ENCODE results near the gene MYLK3.
"Not testable (repeated sequence)": the region's sequence is repeated elsewhere in the genome, so short reads cannot be mapped to it uniquely, and the experiment has no call there.

MYLK3 gene

GRCh38 chr16:46747777-46748651, at the start of gene MYLK3:
Gene MYLK3, minus strand, starts transcription at chr16:46748344. Its CDS starts 151 bp downstream, at chr16:46748193.
- in situ Hi-C loops (cut with MboI; ENCODE audit: low sequenced_read_pairs), result no loop called here

- in situ Hi-C loops (cut with MboI; ENCODE audit: low sequenced_read_pairs), result no loop called here
These were observed 49.4 kb upstream of the MYLK3 start for GRCh38 chr16:46797501-46797900.

GRCh38 chr16:46796764-46797269, 48.7 kb upstream of the MYLK3 start:
- in situ Hi-C loops (cut with MboI; ENCODE audit: low sequenced_read_pairs), result no loop called here

- in situ Hi-C loops (cut with MboI; ENCODE audit: low sequenced_read_pairs), result no loop called here
These were observed 45.7 kb upstream of the MYLK3 start for GRCh38 chr16:46793841-46794240.

GRCh38 chr16:46790599-46791270, 42.6 kb upstream of the MYLK3 start:
- in situ Hi-C loops (cut with MboI; ENCODE audit: low sequenced_read_pairs), result no loop called here

- in situ Hi-C loops (cut with MboI; ENCODE audit: low sequenced_read_pairs), result no loop called here
These were observed 41.6 kb upstream of the MYLK3 start for GRCh38 chr16:46789499-46790414.

- in situ Hi-C loops (cut with MboI; ENCODE audit: low sequenced_read_pairs), result no loop called here
These were observed 40.8 kb upstream of the MYLK3 start for GRCh38 chr16:46788891-46789474.

- in situ Hi-C loops (cut with MboI; ENCODE audit: low sequenced_read_pairs), result no loop called here
These were observed 39.8 kb upstream of the MYLK3 start for GRCh38 chr16:46787909-46788308.

- in situ Hi-C loops (cut with MboI; ENCODE audit: low sequenced_read_pairs), result no loop called here
These were observed 37.1 kb upstream of the MYLK3 start for GRCh38 chr16:46785076-46785845.

GRCh38 chr16:46784569-46784968, 36.4 kb upstream of the MYLK3 start:
- in situ Hi-C loops (cut with MboI; ENCODE audit: low sequenced_read_pairs), result not testable (repeated sequence)

GRCh38 chr16:46783800-46784199, 35.7 kb upstream of the MYLK3 start:
- in situ Hi-C loops (cut with MboI; ENCODE audit: low sequenced_read_pairs), result no loop called here

GRCh38 chr16:46782320-46782719, 34.2 kb upstream of the MYLK3 start:
- in situ Hi-C loops (cut with MboI; ENCODE audit: low sequenced_read_pairs), result no loop called here

- in situ Hi-C loops (cut with MboI; ENCODE audit: low sequenced_read_pairs), result no loop called here
These were observed 29.7 kb upstream of the MYLK3 start for GRCh38 chr16:46777804-46778203.

GRCh38 chr16:46775214-46775613, 27.1 kb upstream of the MYLK3 start:
- in situ Hi-C loops (cut with MboI; ENCODE audit: low sequenced_read_pairs), result no loop called here

- in situ Hi-C loops (cut with MboI; ENCODE audit: low sequenced_read_pairs), result no loop called here
These were observed 26.6 kb upstream of the MYLK3 start for GRCh38 chr16:46774743-46775177.

- in situ Hi-C loops (cut with MboI; ENCODE audit: low sequenced_read_pairs), result no loop called here
These were observed 24.3 kb upstream of the MYLK3 start for GRCh38 chr16:46772463-46772862.

GRCh38 chr16:46768809-46769208, 20.7 kb upstream of the MYLK3 start:
- in situ Hi-C loops (cut with MboI; ENCODE audit: low sequenced_read_pairs), result no loop called here

- in situ Hi-C loops (cut with MboI; ENCODE audit: low sequenced_read_pairs), result no loop called here
These were observed 16.9 kb upstream of the MYLK3 start for GRCh38 chr16:46765050-46765449.

GRCh38 chr16:46763147-46763546, 15.0 kb upstream of the MYLK3 start:
- in situ Hi-C loops (cut with MboI; ENCODE audit: low sequenced_read_pairs), result no loop called here

GRCh38 chr16:46762583-46762982, 14.4 kb upstream of the MYLK3 start:
- in situ Hi-C loops (cut with MboI; ENCODE audit: low sequenced_read_pairs), result no loop called here
